EH (cell line): Measurements from ENCODE around the gene CD180.

Experiments used
- DNase-seq: peaks from one replicate; pipeline ENCODE4 v3.0.0-alpha.2; 2015; ENCODE audit warnings: low read depth

The CD180 gene

DNA sequence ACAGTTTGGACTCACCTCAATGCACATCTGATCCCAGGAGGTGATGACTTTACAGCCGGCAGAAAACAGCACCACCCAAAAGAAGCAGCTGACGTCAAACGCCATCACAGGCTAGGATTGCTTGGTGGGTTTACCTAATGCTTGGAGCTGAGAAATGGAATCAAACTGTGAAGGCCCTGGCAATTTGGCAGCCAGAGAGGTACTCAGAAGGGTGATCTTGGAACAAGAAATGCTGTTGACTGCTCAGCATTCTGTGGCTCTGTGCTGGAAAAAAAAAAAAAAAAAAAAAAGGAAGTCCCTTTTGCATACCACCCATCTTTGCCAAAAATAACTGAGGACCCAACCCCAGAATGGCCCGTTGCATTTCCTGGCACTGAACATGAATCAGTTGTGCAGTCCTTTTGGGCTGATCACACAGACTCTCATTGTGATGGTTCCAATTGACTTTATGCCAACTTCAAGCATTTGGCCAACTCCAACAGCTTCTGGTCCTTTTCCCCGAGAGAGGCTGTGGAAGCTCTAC lies at the start of gene CD180:
TSS of gene CD180 (minus strand) at position 263 of the 523 bp plus-strand sequence. CDS start at position 105, 158 bp downstream.
- DNase-seq, result no peak

- peak; percentile 69 for DNase-seq
These were observed 49.5 kb upstream of the CD180 start for GRCh38 chr5:67246108-67246507.

DNA sequence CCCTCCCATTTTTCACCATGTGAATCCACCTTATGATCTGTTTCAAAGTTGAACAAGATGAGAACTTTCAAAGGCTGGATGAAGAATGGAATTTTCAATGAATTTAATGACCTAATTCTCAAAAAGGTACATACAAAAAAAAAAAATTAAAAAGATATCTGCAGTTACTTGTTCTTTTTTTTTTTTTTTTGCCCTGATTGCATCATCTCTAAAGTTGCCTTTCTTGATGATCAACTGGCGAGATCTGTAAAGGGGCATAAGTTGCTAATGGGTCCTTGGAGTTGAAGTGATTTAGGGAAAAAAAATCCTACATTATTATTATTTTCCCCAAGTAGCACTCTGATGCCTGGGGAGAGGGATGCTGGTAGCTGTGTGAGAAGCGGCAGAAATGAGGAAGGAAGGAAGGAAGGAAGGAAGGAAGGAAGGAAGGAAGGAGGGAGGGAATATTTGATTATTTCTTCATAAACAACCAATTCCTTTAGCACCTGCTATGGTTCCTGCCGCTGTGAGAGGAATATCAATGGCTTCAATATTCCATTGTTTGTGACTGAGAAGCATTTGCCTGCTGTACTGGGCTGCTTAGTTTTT lies 48.8 kb upstream of the CD180 start:
- no peak for DNase-seq

DNA sequence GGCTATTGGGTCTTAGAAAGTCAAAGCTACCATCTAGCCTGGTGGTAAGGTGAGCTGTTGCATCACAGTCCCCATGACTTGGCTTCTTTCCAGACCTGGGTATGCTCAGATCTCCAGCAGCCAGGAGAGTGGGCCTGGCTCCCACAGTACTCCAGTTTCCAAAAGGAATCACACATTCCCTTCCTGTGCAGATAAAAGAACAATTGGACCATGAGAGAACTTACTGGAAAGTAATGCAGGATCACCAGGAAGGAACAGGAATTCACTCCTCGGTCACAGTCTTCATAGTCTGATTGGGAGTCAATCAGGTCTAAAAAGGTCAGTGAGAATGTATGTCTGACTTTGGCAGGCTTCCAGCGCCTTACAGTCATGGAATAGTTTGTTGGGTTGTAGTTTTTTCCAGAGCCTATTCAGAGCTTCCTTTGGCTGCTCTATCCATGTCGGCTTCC lies 47.8 kb upstream of the CD180 start:
- peak; percentile 34 for DNase-seq

DNA sequence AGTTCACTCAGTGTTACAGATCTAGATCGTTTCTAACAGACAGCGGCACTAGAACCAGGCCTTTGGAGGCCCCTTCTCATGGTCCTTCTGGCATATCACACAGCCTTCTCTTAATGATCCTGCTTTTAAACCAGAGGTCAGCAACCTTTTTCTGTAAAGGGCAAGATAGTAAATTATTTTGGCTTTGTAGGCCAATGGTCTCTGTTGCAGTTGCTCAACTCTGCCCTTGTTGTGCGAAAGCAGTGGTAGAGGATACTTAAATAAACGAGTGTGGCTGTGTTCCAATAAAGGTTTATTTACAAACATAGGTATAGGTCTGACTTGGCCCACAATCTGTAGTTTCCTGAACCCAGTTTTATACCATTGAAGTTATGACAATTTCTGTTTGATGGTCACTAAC lies 47.3 kb upstream of the CD180 start:
- DNase-seq, result no peak

DNA sequence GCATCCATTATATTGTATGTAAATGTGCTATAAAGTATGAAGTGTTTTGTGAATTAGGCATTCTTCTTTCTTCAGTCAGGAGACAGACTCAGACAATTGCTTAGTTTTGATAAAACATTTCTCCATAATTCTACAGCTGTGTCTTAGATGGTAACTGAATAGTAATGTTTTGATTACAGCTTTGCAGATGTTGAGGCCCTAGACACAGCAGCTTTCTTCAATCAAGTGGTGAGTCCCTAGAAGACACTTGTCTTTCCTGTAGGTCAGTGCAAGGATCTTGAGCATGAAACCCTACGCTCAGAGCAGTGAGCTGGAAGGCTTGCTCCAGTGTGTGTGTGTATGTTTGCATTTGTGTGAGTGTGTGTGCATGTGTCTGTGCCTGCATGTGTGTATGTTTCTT lies 46.8 kb upstream of the CD180 start:
- DNase-seq, result no peak

- DNase-seq, result no peak
These were observed 44.7 kb upstream of the CD180 start for GRCh38 chr5:67241326-67241725.

GRCh38 chr5:67240846-67241245 lies 44.2 kb upstream of the CD180 start:
- DNase-seq, result no peak

DNA sequence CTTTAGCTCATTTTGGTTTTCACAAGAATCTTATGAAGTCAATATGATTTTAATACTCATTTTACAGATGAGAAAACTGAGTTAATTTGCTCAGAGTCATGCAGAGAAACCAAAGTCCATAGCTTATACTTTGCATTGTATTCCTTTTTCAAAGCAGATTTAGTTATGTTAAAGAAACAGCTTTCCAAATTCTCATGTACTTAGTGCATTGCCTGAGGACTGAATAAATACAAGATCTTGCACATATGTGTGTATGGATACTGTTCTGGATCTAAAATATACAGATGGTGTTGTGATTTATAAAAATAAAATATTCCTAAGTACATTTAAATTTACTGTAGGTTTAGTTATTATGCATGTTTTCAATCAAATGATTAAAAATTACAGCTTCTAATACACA lies 43.5 kb upstream of the CD180 start:
- DNase-seq, result no peak

GRCh38 chr5:67238191-67238590 lies 41.6 kb upstream of the CD180 start:
- DNase-seq, result peak; percentile 90

GRCh38 chr5:67235399-67236110 lies 39.0 kb upstream of the CD180 start:
- DNase-seq, result no peak

- DNase-seq, result peak; percentile 92
These were observed 38.1 kb upstream of the CD180 start for GRCh38 chr5:67234671-67235176.

DNA sequence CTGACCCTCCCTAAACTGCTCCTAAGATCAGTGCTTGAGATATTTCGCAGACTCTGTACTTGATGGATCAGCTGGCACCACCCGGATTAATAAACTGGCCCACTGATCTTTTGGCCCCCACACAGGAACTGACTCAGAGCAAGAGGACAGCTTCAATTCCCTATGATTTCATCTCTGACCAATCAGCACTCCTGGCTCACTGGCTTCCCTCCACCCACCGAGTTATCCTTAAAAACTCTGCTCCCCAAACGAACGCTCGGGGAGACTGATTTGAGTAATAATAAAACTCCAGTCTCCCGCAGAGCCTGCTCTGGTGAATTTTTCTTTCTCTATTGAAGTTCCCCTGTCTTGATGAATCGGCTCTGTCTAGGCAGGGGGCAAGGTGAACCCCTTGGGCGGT lies 36.5 kb upstream of the CD180 start:
- DNase-seq, result peak; percentile 64

DNA sequence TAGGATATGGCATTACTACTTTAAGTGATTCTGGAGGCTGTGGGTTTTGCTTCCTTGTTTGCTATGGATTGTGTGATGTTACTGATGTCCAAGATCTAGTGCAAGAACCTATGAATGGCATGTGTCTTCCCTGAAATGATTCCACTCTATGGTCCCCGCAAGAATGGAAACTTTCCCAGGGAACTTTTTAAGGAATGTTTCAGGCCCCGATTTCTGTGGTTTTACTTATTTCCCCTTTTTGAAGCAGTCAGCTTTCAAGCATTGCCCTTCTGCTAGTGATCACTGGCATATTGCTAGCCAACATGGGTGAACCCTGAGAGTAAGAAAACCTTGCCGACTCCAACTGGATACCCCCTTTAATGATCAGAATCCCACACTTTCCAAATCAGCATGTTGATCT lies 26.6 kb upstream of the CD180 start:
- no peak for DNase-seq

GRCh38 chr5:67222243-67223025 lies 25.8 kb upstream of the CD180 start:
- DNase-seq, result no peak

- DNase-seq, result no peak
These were observed 25.1 kb upstream of the CD180 start for GRCh38 chr5:67221487-67222242.

DNA sequence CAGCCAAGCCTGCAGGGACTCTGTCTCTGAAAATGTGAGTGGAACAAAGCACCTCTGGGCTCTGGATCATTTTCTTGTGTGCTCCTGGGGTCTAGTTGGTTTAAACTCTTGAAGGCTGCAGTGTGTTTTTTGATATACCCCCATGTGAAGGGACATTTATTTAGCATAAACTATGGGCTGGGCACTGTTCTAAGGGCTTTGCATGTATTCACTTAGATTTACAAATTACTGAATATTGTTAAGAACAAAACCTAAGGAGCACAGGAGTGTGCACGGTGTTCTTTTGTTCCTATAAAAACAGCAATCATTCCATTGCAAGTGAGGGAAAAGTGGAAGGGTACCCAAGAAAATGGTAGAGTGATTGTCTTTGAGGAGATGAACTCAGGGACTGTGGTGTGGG lies 20.0 kb upstream of the CD180 start:
- no peak for DNase-seq

DNA sequence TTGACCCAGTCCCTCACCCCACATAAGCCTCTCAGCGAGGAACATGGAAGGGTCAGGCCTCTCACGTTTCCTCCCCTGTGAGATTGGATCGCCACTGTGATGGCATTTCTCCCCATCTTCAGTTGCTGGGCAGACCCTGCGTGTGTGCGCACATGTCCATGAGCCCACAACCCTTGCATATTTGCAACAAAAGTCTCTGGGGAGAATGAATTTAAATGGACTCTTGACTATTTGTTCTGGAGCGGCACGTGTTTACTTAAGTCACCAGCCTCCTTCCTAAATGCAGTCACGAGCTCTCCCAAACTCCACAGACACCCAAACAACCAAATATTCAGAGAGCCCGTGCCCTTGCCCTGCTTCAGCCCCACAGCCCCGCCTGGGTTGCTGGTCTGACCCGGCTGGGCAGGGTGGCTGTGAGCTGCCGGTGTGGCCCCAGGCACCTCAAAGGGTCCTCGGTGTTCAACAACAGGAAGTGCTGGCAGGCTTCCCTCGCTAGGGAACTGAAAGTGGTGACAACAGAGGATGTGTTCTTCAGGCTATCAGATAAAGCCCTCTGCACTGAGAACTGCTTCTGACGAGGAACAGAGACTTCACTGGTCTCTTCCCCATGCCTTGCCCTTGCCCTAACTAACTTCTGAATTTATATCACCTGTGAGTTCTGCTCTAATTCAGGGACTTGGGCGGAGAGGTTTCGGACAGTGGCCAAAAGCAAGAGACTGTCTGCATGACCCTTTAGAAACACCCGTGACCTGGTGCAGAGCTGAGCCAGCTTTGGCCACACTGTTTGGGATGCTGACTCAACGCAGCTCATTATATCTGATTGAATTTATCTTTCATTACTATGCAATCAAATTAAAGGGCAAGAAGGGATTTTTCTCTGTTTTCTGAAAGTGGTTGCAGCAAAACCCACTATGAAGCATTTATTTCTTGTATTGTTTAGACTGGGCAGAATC lies 19.2 kb upstream of the CD180 start:
- DNase-seq, result peak; percentile 50

DNA sequence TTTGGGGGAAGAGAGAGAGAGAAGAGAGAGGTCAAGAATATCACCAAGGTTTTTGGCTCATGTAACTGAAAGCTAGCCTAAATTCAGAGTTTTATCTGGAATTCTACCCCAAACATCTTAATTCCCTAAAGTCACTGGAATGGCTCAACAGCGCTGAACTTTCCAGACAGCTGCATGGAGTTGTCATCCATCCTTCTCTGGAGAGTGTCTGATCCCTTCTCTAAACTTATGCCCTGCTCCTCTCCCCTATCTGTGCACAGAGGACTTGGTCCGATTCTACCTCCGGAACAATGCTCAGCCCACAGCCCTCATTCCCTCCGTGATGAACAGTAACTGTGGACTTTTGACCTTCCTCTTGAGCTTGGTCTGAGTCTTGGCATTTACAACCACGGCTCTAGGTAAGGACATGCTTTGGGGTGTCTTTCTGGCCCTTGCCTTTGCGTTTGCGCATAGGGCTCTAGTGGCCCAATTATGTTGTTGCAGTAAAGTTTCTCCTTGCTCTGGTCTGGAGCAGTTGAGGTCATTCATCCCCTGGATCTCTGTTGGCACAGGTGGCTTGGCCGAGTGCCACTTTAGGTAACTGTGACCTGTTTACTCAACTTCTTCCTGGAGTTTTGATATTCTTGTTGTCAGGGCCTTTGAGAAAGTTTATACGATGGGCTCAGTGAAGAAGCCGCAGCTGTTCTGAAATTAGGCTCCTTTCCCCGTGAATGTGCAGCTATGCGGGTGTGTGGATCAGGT lies 18.3 kb upstream of the CD180 start:
- no peak for DNase-seq

DNA sequence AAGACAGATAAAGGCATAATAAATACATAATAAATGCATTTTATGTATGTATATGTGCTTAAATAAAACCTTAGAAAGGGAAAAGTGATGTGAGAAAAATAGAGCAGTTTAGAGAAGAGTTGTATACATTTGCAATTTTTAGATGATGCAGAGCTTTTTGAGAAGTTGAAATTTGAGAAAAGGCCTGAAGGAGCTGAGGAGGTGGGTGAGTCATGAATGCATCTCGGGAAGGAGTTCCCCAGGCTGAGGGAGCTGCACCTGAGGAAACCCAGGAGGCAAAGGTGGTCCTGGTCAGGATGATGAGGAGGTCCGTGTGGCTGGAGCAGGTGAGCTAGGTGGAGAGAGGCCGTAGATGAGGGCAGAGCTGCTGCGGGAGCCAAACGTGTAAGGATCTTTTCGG lies 17.4 kb upstream of the CD180 start:
- peak; percentile 7 for DNase-seq
